ENCODE measurements around the gene EVA1A.

EVA1A gene

GRCh38 chr2:75603477-75603876, 42.7 kb upstream of the EVA1A start:
- peaks cover 4% of the 10 kb centered on the region; the same call in 1 of the 2 replicates for H3K4me1 ChIP-seq (ENCODE audit: control insufficient read depth, low read length)
- no peak overlapping the region for H3K4me2 ChIP-seq (ENCODE audit: low read length)
- H3F3A ChIP-seq (ENCODE audit: control insufficient read depth, insufficient read depth), result no peaks in the 10 kb centered on the region
- TF ChIP-seq EZH2phosphoT487 (IDR thresholded peaks at IDR 0.05; ENCODE audit: borderline replicate concordance, low read length) (no peak), CTCF (IDR thresholded peaks at IDR 0.05; ENCODE audit: low read depth, low read length, poor library complexity, severe bottlenecking) (no peak)
- H3K9me2 ChIP-seq (replicated peaks; ENCODE audit: control insufficient read depth, low read length), result no peaks in the 10 kb centered on the region
- no peaks in the 10 kb centered on the region for H3K79me2 ChIP-seq (ENCODE audit: control insufficient read depth, low read length)
- H3K27ac ChIP-seq (ENCODE audit: low read depth, low read length), result no peak overlapping the region
- H3K27me3 ChIP-seq (ENCODE audit: control insufficient read depth, low read length), result no peaks in the 10 kb centered on the region; the same call in 1 of the 2 replicates
- H4K20me1 ChIP-seq (ENCODE audit: control insufficient read depth, insufficient read depth, low read depth, low read length), result no peaks in the 10 kb centered on the region
- H3K9me3 ChIP-seq (ENCODE audit: control insufficient read depth, insufficient read depth, low read length), result no peaks in the 10 kb centered on the region
- H3K36me3 ChIP-seq (ENCODE audit: control insufficient read depth, low read length), result no peaks in the 10 kb centered on the region
- H3K4me3 ChIP-seq (ENCODE audit: low read length), result no peak overlapping the region

DNA sequence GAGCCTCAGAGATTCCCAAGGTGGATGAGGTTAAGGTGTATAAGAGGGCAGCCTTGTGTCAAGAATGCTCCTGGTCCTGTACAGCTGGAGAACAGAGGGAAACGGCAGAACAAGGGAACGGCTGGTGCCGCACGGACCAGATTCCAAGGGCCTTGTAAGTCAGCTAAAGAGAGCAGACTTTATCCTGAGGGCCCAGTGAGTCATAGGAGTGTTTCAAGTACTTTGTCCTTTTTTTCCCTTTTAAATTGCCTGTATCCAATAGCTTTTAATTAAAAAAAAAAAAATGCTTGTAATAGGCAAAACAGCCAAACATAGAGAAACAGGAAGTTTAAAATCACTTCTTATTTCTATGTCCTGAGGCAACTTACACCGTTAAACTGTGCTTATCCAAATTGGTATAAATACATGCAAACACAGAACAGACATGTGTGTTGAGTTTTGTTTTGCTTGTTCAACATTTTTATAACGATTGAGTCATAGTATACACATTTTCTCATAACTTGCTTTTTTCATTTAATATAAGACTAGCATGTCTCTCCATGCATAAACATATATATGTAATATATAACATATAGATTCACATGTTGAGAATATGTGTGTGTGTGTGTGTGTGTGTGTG, 42.1 kb upstream of the EVA1A start:
- Histone ChIP-seq H3K4me2 (ENCODE audit: low read length) (no peak overlapping the region), H3K36me3 (ENCODE audit: control insufficient read depth, low read length) (no peaks in the 10 kb centered on the region), H3F3A (ENCODE audit: control insufficient read depth, insufficient read depth) (no peaks in the 10 kb centered on the region), H3K27me3 (ENCODE audit: control insufficient read depth, low read length) (no peaks in the 10 kb centered on the region; the same call in 1 of the 2 replicates), H3K9me2 (replicated peaks; ENCODE audit: control insufficient read depth, low read length) (no peaks in the 10 kb centered on the region), H4K20me1 (ENCODE audit: control insufficient read depth, insufficient read depth, low read depth, low read length) (no peaks in the 10 kb centered on the region), H3K27ac (ENCODE audit: low read depth, low read length) (no peak overlapping the region), H3K4me3 (ENCODE audit: low read length) (no peak overlapping the region), H3K9me3 (ENCODE audit: control insufficient read depth, insufficient read depth, low read length) (no peaks in the 10 kb centered on the region), H3K4me1 (ENCODE audit: control insufficient read depth, low read length) (peaks cover 4% of the 10 kb centered on the region; the same call in 1 of the 2 replicates), H3K79me2 (ENCODE audit: control insufficient read depth, low read length) (no peaks in the 10 kb centered on the region)
- TF ChIP-seq CTCF (IDR thresholded peaks at IDR 0.05; ENCODE audit: low read depth, low read length, poor library complexity, severe bottlenecking), result no peak
- no peak for TF ChIP-seq EZH2phosphoT487 (IDR thresholded peaks at IDR 0.05; ENCODE audit: borderline replicate concordance, low read length)

- Histone ChIP-seq H4K20me1 (ENCODE audit: control insufficient read depth, insufficient read depth, low read depth, low read length) (no peaks in the 10 kb centered on the region), H3K4me2 (ENCODE audit: low read length) (no peak overlapping the region), H3K79me2 (ENCODE audit: control insufficient read depth, low read length) (no peaks in the 10 kb centered on the region), H3K4me1 (ENCODE audit: control insufficient read depth, low read length) (peaks cover 4% of the 10 kb centered on the region; the same call in 1 of the 2 replicates), H3K27ac (ENCODE audit: low read depth, low read length) (no peak overlapping the region), H3F3A (ENCODE audit: control insufficient read depth, insufficient read depth) (no peaks in the 10 kb centered on the region), H3K4me3 (ENCODE audit: low read length) (no peak overlapping the region), H3K9me2 (replicated peaks; ENCODE audit: control insufficient read depth, low read length) (no peaks in the 10 kb centered on the region), H3K27me3 (ENCODE audit: control insufficient read depth, low read length) (no peaks in the 10 kb centered on the region), H3K9me3 (ENCODE audit: control insufficient read depth, insufficient read depth, low read length) (no peaks in the 10 kb centered on the region), H3K36me3 (ENCODE audit: control insufficient read depth, low read length) (no peaks in the 10 kb centered on the region)
- no peak for TF ChIP-seq CTCF (IDR thresholded peaks at IDR 0.05; ENCODE audit: low read depth, low read length, poor library complexity, severe bottlenecking)
- no peak for TF ChIP-seq EZH2phosphoT487 (IDR thresholded peaks at IDR 0.05; ENCODE audit: borderline replicate concordance, low read length)
Measured at GRCh38 chr2:75600461-75601011, 39.8 kb upstream of the EVA1A start.

Measured in DOHH2 (cell line).